ENCODE measurements around the gene FLT3LG.

The FLT3LG gene

GRCh38 chr19:49462492-49462891 lies 11.5 kb upstream of the FLT3LG start:
- H3K4me2 ChIP-seq (ENCODE audit: low read depth, low read length) = no peak overlapping the region
- no peaks in the 10 kb centered on the region for H3K9me2 ChIP-seq (replicated peaks; ENCODE audit: insufficient read depth, low read length)
- H3K36me3 ChIP-seq (replicated peaks; ENCODE audit: insufficient read depth, low read length) = no peaks in the 10 kb centered on the region
- H3K4me3 ChIP-seq (ENCODE audit: low read length) = no peak overlapping the region
- peaks cover 13% of the 10 kb centered on the region for H3K4me1 ChIP-seq (ENCODE audit: low read length)
- TF ChIP-seq, protein P1, sequence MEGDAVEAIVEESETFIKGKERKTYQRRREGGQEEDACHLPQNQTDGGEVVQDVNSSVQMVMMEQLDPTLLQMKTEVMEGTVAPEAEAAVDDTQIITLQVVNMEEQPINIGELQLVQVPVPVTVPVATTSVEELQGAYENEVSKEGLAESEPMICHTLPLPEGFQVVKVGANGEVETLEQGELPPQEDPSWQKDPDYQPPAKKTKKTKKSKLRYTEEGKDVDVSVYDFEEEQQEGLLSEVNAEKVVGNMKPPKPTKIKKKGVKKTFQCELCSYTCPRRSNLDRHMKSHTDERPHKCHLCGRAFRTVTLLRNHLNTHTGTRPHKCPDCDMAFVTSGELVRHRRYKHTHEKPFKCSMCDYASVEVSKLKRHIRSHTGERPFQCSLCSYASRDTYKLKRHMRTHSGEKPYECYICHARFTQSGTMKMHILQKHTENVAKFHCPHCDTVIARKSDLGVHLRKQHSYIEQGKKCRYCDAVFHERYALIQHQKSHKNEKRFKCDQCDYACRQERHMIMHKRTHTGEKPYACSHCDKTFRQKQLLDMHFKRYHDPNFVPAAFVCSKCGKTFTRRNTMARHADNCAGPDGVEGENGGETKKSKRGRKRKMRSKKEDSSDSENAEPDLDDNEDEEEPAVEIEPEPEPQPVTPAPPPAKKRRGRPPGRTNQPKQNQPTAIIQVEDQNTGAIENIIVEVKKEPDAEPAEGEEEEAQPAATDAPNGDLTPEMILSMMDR (IDR thresholded peaks at IDR 0.05; ENCODE audit: low read length) = no peak
- TF ChIP-seq EZH2phosphoT487 (IDR thresholded peaks at IDR 0.05; ENCODE audit: low read length) = no peak
- TF ChIP-seq EZH2 (optimal IDR thresholded peaks at IDR 0.05; ENCODE audit: low read depth, low read length) = no peak
- peaks cover 10% of the 10 kb centered on the region for H3F3A ChIP-seq (ENCODE audit: insufficient read depth, low read length)
- H2AFZ ChIP-seq (ENCODE audit: low read length) = no peak overlapping the region
- no peak overlapping the region for H3K9ac ChIP-seq (ENCODE audit: low read length)
- no peak for DNase-seq
- H4K20me1 ChIP-seq (ENCODE audit: insufficient read depth, low read length) = no peaks in the 10 kb centered on the region
- H3K27ac ChIP-seq (ENCODE audit: low read length) = no peak overlapping the region
- peaks cover 8% of the 10 kb centered on the region; the same call in 1 of the 2 replicates for H3K79me2 ChIP-seq (ENCODE audit: low read length)
- no peaks in the 10 kb centered on the region for H3K27me3 ChIP-seq (replicated peaks; ENCODE audit: insufficient read depth, low read length)
- H3K9me3 ChIP-seq (replicated peaks; ENCODE audit: insufficient read depth, low read length) = no peaks in the 10 kb centered on the region

DNA sequence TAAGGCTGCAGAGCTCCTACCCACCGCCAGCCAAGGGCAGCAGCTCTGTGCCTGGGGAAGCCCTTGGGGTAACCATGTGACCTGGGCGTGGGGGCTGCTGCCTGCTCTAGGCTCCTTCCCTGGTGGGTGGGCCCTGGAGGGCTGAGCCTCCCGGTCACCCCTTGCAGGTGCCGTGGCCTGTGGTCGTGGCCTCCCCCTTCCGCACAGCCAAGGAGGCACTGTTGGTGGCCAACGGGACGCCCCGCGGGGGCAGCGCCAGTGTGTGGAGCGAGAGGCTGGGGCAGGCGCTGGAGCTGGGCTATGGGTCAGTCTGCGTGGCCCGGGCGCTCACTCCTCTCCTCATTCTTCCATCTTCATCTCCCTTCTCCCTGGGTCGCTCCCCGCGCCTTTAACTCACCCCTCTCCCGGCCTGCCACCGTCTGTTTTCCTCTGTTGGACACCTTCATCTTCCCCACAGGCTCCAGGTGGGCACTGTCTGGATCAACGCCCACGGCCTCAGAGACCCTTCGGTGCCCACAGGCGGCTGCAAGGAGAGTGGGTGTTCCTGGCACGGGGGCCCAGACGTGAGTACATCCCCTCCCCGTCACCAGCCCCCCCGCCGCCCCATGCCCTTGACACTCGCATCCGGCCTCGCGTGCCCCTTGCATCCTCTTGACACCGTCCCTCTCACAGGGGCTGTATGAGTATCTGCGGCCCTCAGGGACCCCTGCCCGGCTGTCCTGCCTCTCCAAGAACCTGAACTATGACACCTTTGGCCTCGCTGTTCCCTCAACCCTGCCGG lies 9.9 kb upstream of the FLT3LG start:
- no peak for DNase-seq
- TF ChIP-seq EZH2phosphoT487 (IDR thresholded peaks at IDR 0.05; ENCODE audit: low read length) (no peak), EZH2 (optimal IDR thresholded peaks at IDR 0.05; ENCODE audit: low read depth, low read length) (no peak)
- TF ChIP-seq, protein P1 (IDR thresholded peaks at IDR 0.05; ENCODE audit: low read length) = no peak
- Histone ChIP-seq H2AFZ (ENCODE audit: low read length) (no peak overlapping the region), H3K27me3 (replicated peaks; ENCODE audit: insufficient read depth, low read length) (no peaks in the 10 kb centered on the region), H3K4me2 (ENCODE audit: low read depth, low read length) (no peak overlapping the region), H3K9ac (ENCODE audit: low read length) (no peak overlapping the region), H3K27ac (ENCODE audit: low read length) (no peak overlapping the region), H3K4me1 (ENCODE audit: low read length) (peaks cover 8% of the 10 kb centered on the region; the same call in 1 of the 2 replicates), H4K20me1 (ENCODE audit: insufficient read depth, low read length) (no peaks in the 10 kb centered on the region), H3K4me3 (ENCODE audit: low read length) (no peak overlapping the region), H3K9me2 (replicated peaks; ENCODE audit: insufficient read depth, low read length) (no peaks in the 10 kb centered on the region), H3K36me3 (replicated peaks; ENCODE audit: insufficient read depth, low read length) (no peaks in the 10 kb centered on the region), H3K9me3 (replicated peaks; ENCODE audit: insufficient read depth, low read length) (no peaks in the 10 kb centered on the region), H3F3A (ENCODE audit: insufficient read depth, low read length) (no peaks in the 10 kb centered on the region), H3K79me2 (ENCODE audit: low read length) (0 out of 2 replicates have a peak, but pooled peaks cover 4% of the 10 kb centered on the region)

DNA sequence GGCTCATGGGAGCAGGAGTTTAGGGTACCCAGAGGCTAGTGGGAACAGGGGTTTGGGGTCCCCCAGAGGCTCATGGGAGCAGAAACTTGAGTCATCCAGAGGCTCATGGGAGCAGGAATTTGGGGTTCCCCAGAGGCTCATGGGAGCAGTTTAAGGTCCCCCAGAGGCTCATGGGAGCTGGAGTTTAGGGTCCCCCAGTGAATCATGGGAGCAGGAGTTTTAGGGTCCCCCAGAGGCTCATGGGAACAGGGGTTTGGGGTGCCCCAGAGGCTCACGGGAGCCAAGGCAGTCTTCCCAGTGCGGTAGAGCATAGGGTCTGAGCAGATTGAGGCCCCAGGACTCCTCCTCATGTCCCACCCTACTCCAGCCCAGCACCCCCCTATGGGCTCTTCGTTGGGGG lies 8.6 kb upstream of the FLT3LG start:
- Histone ChIP-seq H3K9me3 (replicated peaks; ENCODE audit: insufficient read depth, low read length) (no peaks in the 10 kb centered on the region), H2AFZ (ENCODE audit: low read length) (no peak overlapping the region), H3K79me2 (ENCODE audit: low read length) (no peaks in the 10 kb centered on the region), H3K27ac (ENCODE audit: low read length) (no peak overlapping the region), H4K20me1 (ENCODE audit: insufficient read depth, low read length) (no peaks in the 10 kb centered on the region), H3K9me2 (replicated peaks; ENCODE audit: insufficient read depth, low read length) (no peaks in the 10 kb centered on the region), H3K9ac (ENCODE audit: low read length) (no peak overlapping the region), H3F3A (ENCODE audit: insufficient read depth, low read length) (no peaks in the 10 kb centered on the region), H3K36me3 (replicated peaks; ENCODE audit: insufficient read depth, low read length) (no peaks in the 10 kb centered on the region), H3K4me3 (ENCODE audit: low read length) (no peak overlapping the region), H3K4me2 (ENCODE audit: low read depth, low read length) (no peak overlapping the region), H3K4me1 (ENCODE audit: low read length) (peaks cover 13% of the 10 kb centered on the region), H3K27me3 (replicated peaks; ENCODE audit: insufficient read depth, low read length) (no peaks in the 10 kb centered on the region)
- no peak for DNase-seq
- TF ChIP-seq EZH2 (optimal IDR thresholded peaks at IDR 0.05; ENCODE audit: low read depth, low read length) (no peak), EZH2phosphoT487 (IDR thresholded peaks at IDR 0.05; ENCODE audit: low read length) (no peak)
- TF ChIP-seq, protein P1 (IDR thresholded peaks at IDR 0.05; ENCODE audit: low read length) = no peak
